H4 (cell line): ENCODE results near the gene NDUFAF3. TPM values are rescaled to one million over a fixed set of nuclear protein-coding genes. Genes with fewer than 3 reads are reported as not detected.
A peak's percentile ranks its signal among the peaks of the same experiment; 100 is the strongest.
"Not testable (repeated sequence)": the region's sequence is repeated elsewhere in the genome, so short reads cannot be mapped to it uniquely, and the experiment has no call there.

ENCODE experiments used
- DNase-seq: peaks from one replicate; pipeline ENCODE4 v3.0.0-alpha.2; 2015; ENCODE audit warnings: low spot score
- total RNA-seq: library from RNA; depleted of rRNA; stranded (reverse); fragments of >200 nt; shearing (Covaris generic); gene quantifications from 2 replicates; pipeline ENCODE4 v1.2.3, GENCODE V29; 2014

The NDUFAF3 gene
- total RNA-seq, 1 experiment from 2014 or later: 80.9 TPM

DNA sequence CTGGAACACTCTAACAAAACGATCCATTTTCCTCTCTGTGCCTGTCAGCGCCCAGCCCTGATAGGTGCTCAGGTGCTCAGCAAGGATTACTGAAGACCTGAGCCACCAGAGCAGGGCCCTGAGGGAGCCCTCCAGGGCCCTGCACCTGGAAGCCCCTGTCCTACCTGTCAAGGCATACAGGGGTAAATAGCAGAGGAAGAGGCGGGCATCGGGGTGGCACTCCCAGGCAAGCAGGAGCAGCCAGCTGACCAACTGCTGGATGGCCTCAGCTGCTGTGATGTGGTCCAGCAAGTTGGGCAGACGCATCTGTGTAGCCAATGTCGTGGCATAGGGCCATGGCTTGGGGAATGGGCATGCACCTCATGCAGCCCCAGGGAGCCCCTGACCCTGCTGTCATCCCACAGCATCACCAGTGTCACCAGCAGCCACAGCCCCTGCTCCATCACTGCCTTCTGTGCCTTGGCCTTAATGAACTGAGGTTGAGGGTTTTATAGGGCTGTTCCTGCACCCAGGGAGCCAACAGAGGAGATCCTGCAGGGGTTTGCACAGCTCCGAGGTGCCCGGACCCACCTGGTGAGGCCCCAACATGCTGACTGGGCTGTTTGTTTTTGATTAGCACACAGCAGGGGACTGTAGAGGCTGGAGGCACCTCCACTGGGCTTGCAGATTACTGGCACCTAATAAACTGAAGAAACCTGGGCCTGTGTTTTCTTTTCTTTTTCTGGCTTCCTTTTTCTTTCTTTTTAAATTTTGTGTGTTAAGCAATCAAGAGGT lies 22.6 kb upstream of the NDUFAF3 start:
- DNase-seq: no peak

DNA sequence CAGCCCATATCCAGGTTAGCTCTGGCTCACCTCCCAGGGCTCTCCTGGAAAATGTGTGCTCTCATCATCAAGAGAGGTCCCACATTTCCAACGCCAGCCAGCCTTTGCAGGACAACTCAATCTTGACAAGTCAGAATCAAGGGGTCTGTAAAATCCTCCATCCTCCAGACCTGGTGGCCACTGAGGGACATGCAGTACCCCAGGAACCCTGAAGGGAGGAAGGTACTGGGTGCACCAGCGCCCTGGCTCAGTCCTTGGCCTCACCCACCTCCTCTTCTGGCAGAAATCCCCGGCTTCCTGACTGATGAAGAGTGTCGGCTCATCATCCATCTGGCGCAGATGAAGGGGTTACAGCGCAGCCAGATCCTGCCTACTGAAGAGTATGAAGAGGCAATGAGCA lies 20.8 kb upstream of the NDUFAF3 start:
- no peak for DNase-seq

DNA sequence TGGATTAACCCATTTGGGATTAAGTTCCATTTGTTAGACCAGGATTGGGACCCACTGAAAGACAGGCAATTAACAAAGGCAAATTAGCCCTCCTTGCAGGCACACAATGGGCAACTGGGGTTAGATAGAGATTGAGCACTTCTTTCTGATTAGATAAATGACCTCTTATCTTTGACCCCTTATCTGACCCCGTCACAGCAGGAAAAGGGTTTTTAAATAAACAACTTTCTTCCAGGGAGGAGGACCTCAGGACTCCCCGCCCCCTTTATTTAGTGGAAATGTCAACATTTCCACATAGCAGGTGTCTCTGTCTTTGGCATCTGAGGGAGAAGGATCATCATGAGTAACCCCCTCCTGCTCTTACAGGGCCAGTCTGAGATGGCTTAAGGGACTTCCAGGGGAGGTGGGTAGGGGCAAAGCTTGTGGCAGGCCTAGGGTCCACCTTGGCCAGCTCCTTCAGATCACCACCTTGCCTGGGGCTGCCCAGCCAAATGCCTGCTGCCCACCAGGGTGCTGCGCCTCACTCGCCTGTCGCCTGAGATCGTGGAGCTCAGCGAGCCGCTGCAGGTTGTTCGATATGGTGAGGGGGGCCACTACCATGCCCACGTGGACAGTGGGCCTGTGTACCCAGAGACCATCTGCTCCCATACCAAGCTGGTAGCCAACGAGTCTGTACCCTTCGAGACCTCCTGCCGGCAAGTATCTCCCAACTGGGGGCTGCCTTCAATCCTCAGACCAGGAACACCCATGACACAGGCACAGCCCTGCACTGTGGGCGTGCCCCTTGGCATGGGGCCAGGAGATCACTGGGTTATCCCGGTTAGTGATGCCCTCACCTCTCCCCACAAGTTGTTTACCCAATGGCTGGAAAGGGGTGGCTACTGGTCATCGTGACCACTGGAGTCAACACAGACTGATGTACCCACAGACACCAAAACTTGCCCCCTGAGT lies 17.3 kb upstream of the NDUFAF3 start:
- no peak for DNase-seq

DNA sequence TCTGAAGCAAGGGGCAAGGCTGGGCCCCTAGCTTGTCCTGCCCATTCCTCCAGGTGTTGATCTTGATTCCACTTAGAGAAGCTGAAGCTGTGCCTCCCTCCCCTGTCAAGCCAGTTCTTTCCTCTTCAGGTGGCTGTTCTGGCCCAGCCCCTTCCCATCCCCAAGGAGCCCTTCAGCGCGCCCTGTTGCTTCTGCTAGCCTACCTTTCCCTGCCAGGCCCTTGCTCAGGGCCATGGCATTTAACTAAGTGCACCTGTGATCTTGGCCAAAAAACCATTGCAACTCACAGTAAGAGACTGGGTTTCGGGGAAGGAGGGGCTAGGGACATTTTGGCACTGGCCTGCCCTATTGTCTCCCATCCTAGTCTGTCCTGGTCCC lies 16.6 kb upstream of the NDUFAF3 start:
- DNase-seq: no peak

DNA sequence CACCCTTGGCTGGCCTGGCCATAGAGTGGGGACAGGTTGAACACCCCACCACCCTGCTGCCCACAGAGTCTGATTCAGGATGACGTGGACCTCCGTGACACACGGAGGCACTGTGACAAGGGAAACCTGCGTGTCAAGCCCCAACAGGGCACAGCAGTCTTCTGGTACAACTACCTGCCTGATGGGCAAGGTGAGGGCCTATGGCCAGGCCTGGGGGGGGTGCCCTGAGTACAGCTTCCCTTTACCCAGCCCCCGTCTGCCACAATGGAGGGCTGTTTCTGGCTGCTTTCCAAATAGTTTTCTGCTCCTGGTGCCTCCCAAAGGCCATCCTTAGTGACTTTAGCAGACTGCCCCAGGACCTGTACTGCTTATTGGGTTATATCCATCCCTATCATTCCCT lies 15.9 kb upstream of the NDUFAF3 start:
- no peak for DNase-seq

DNA sequence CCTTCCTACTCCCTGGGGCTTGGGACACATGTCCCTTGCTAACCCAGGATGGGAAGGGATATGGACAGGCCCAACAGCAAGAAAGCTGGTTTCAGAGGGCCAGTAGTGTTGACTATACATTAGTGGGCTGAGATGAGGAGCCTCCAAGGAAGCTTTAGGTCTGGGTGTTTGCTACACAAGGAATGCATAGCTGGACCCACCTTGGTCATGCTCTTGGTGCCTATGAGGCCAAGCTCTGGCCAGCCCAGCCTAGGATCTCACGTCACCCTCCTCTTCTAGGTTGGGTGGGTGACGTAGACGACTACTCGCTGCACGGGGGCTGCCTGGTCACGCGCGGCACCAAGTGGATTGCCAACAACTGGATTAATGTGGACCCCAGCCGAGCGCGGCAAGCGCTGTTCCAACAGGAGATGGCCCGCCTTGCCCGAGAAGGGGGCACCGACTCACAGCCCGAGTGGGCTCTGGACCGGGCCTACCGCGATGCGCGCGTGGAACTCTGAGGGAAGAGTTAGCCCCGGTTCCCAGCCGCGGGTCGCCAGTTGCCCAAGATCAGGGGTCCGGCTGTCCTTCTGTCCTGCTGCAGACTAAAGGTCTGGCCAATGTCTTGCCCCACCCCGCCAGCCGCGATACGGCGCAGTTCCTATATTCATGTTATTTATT lies 15.4 kb upstream of the NDUFAF3 start:
- no peak for DNase-seq

DNA sequence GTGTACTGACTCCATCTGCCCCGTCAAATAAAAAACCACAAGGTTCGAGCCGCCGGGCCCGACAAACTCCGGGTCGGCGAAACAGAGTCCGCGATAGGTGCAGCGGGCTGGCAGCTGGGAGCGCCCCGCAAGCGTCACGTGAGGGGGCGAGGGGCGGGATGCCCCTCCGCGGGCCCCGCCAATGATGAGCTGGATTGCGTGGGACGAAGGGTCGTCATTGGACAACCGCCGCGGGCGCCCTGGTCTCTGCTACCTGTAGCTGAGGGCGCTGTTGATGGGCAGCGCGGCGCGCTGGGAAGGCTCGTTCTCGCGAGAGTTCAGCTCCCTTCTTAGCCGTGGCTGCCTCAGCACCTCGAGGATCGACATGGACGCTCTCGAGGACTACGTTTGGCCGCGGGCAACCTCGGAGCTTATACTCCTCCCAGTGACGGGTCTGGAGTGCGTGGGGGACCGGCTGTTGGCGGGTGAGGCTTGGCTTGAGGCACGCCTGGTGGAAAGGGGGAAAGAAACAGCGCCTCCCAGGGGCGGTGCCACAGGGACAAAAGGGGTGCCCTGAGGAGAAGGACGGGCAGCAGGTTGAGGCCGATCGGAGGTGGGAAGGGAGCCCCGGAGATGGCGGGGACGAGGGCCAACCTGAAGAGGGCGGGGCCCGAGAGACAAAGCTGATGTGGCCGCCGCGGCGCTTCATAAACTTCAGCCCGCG lies 14.7 kb upstream of the NDUFAF3 start, which contains the start of gene WDR6:
Gene WDR6 (plus strand): TSS at position 324 of the 703 bp plus-strand sequence. CDS start 41 bp downstream, at position 365.
- peak; percentile 90 for DNase-seq

DNA sequence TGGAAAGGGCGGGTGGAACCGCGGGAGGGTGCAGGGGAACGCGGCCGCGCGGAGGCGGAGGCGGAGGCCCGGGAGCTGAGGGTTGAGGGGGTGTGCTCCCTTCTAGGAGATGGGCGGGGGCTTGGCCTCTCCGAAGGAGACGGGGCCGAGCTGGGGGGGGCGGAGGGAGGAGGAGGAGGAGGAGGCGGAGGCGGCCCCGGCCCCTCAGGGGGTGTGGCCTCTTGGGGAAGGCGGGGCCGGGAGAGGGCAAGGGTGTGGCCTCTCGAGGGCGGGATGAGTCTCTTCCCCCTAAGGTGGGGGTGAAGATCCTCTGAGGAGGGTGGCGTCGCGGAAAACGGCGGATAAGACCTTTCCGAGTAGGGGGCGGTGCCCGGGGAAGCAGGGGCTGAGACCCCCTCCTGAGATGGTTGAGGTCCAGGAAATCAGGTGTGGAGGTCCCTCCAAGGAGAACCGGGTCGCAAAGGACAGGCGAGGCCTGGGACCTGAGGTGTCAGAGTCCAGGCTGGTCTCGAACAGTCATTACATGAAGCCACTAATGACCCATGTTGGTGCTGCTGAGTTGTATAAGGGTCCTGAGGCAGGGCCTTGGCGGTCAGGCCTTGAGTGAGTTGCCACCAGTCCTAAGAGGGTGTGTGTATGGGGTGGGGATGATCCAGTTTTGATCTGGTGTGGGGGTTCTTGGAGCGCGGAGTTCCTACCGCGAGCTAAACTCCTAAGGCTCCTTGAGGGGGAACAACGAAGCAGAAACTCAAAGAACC lies 14.0 kb upstream of the NDUFAF3 start:
- peak; percentile 68 for DNase-seq

DNA sequence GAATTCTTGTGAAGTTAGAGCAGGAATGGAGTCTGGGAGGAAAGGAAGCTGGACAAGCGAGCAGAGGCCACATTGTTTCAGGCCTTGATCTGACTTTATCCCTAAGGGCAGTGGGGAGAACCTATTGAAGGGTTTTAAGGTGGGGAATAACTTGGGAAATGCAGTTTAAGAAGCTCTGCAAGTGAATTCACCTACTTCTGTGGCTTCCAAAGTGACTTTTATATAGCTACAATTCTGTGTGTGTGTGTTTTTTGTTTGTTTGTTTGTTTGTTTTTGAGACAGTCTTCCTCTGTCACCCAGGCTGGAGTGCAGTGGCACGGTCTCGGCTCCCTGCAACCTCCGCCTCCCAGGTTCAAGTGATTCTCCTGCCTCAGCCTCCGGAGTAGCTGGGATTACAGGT lies 13.3 kb upstream of the NDUFAF3 start:
- not testable (repeated sequence) for DNase-seq

DNA sequence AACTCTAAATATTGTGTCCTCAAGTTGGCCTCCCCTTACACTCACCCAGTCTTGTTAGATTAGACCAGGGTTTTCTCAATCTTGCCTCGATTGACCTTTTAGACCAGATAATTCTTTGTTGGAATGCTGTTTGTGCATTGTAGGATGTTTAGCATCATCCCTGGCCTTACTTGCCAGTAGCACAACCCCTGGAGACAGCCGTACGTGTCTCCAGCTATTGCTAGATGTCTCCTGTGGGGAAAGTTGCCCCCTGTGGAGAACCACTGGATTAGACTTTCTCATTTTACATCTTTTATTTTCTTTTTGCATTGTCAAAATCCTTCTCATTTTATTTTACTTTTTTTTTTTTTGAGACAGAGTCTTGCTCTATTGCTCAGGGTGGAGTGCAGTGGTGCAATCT lies 12.5 kb upstream of the NDUFAF3 start:
- no peak for DNase-seq

DNA sequence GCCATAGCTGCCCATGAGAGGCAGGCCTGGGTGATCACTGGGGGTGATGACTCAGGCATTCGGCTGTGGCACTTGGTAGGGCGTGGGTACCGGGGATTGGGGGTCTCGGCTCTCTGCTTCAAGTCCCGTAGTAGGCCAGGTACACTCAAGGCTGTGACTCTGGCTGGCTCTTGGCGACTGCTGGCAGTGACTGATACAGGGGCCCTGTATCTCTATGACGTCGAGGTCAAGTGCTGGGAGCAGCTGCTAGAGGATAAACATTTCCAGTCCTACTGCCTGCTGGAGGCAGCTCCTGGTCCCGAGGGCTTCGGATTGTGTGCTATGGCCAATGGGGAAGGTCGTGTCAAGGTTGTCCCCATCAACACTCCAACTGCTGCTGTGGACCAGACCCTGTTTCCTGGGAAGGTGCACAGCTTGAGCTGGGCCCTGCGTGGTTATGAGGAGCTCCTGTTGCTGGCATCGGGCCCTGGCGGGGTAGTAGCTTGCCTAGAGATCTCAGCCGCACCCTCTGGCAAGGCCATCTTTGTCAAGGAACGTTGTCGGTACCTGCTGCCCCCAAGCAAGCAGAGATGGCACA lies 9.4 kb upstream of the NDUFAF3 start:
- no peak for DNase-seq

DNA sequence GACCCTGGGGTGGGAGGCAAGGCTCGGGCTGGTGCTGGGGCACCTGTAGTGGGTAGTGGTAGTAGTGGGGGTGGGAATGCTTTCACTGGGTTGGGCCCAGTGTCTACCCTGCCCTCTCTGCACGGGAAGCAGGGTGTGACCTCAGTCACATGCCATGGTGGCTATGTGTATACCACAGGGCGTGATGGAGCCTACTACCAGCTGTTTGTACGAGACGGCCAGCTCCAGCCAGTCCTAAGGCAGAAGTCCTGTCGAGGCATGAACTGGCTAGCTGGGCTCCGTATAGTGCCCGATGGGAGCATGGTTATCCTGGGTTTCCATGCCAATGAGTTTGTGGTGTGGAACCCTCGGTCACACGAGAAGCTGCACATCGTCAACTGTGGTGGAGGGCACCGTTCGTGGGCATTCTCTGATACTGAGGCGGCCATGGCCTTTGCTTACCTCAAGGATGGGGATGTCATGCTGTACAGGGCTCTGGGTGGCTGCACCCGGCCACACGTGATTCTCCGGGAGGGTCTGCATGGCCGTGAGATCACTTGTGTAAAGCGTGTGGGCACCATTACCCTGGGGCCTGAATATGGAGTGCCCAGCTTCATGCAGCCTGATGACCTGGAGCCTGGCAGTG lies 8.7 kb upstream of the NDUFAF3 start:
- DNase-seq: no peak

DNA sequence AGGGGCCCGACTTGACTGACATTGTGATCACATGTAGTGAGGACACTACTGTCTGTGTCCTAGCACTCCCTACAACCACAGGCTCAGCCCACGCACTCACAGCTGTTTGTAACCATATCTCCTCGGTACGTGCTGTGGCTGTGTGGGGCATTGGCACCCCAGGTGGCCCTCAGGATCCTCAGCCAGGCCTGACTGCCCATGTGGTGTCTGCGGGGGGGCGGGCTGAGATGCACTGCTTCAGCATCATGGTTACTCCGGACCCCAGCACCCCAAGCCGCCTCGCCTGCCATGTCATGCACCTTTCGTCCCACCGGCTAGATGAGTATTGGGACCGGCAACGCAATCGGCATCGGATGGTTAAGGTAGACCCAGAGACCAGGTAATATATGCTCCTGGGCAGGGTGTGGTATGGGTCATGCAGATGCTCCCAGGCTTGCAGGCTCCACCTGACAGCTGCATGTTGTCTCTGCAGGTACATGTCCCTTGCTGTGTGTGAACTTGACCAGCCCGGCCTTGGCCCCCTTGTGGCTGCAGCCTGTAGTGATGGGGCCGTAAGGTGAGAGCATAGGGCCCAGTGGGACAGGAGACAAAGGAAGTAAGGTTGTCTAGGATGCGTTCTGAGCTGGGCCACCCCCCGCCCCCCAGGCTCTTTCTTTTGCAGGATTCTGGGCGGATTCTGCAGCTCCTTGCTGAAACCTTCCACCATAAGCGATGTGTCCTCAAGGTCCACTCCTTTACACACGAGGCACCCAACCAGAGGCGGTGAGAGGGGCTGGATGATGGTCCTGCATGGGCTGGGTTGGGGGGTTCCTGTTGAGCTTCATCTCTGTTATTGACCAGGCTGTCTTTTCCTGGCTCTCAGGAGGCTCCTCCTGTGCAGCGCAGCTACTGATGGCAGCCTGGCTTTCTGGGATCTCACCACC lies 7.9 kb upstream of the NDUFAF3 start:
- no peak for DNase-seq

DNA sequence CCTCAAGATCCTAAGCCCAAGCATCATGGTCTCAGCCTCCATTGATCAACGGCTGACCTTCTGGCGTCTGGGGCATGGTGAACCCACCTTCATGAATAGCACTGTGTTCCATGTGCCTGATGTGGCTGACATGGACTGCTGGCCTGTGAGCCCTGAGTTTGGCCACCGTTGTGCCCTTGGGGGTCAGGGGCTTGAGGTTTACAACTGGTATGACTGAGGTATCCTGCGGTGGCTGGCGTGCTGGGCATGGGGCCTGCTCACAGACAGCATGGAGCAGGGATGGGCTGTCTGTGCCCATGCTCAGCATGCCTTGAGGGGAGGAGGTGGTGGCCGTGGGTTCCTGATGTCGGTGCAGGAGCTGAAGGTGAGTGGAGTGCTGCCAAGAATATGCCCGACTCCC lies 6.8 kb upstream of the NDUFAF3 start:
- DNase-seq: no peak

DNA sequence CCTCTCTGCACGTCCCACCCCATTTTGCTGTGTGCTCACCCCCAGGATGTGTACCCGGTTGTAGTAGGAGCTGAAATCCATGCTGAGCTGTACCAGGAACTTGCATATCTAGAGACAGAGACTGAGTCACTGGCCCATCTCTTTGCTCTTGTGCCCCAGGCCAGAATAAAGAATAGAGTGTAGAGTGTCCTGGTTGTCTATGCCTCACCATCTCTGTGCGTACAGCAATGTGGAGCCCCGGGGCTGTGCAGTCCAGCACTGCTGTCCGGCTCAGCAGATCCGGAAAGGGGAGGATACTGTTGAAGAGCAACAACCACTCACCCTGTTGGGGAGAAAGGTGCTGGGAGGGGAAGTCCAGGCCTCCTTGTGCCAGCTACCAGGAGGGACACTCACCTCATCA lies 6.2 kb upstream of the NDUFAF3 start:
- no peak for DNase-seq

DNA sequence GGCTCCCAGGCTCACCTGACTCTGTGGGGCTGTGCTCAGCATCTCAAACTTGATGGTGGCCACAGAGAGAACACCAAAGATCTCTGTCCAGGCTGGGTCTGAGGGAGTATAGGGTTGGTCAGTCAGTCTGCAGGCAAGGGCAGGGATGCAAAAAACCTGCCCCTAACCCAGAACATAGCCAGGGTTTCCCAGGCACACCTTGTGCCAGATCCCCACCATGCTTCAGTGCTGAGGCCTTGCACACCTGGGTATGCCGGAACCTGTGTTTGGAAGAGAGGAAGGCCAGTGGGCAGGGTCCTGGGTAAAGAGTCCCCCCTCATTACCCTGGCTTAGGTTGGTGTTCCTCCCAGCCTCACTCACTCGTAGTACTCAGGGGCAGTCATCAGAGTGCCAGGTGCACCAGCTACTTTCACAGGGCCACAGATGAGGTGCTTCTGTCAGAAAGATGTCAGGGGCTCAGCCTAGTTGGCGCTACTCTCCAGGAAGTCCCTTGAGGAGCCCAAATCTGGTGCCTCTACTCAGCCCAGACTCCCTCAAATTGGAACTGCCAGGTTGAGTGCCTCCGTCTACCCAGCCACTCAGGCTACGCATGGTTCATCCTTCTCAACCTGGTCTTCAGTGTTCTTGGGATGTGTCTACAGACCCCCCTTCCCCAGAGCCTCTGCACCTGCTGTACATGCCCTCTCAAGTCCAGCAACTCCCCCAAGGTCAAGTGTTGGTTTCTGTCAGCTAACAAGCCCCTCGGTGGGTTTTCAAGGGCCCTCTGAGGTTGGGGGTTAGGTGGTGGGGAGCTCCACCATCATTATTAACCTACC lies 5.3 kb upstream of the NDUFAF3 start:
- no peak for DNase-seq

DNA sequence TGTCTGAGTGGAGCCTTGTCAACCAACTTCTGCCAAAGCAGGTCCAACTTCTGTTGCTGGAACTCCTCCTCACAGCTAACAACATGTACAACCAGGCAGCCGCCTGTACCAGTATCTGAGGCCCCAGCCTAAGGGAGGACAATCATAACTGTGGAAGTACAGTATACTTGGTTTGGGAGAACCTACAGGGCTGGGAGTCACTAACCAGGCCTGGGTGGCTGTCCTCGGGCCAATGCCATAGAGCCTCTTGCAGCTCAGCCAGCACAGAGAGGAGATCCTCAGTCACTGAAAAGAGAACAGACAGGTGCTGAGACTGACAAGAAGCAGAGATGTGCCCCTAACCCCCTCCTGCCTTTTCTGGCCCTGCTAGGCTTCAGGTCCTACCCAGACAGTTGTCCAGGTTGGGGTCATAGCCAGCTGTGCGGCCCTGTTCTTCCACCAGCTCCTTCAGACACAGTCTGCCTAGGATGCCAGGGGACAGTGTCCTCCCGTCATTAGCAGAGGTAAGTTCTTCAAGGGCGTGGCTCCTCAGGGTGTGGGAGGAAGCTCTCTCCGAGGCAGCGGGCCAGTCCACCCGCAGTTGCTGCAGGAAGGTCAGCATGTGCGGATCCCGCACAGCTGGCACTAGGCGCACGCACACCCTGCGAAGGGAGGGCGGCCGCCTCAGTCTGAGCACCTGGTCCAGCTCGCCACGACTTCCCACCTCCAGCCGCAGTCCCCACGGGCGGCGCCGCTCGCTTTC lies 4.5 kb upstream of the NDUFAF3 start:
- DNase-seq: no peak
